ENCODE data around the gene GCNT1.
"Not testable (repeated sequence)": the region's sequence is repeated elsewhere in the genome, so short reads cannot be mapped to it uniquely, and the experiment has no call there.

Gene GCNT1

GRCh38 chr9:76444322-76444929 lies 14.6 kb upstream of the GCNT1 start:
- DNase-seq: no peak

GRCh38 chr9:76445976-76446375 lies 13.0 kb upstream of the GCNT1 start:
- DNase-seq: no peak

GRCh38 chr9:76448501-76448900 lies 10.5 kb upstream of the GCNT1 start:
- DNase-seq: no peak

GRCh38 chr9:76451234-76451633 lies 7.7 kb upstream of the GCNT1 start:
- DNase-seq: no peak

- DNase-seq: no peak
Observed at GRCh38 chr9:76452839-76453238, 6.1 kb upstream of the GCNT1 start.

- no peak for DNase-seq
Observed at GRCh38 chr9:76453785-76454184, 5.2 kb upstream of the GCNT1 start.

GRCh38 chr9:76454311-76454710 lies 4.7 kb upstream of the GCNT1 start:
- DNase-seq: no peak

- DNase-seq: peak; percentile 23
Observed at GRCh38 chr9:76456202-76456926, 2.6 kb upstream of the GCNT1 start.

GRCh38 chr9:76459694-76460635 lies 983 bp downstream of the GCNT1 start:
- DNase-seq: no peak

- no peak for DNase-seq
Observed at GRCh38 chr9:76462126-76462525, 3.1 kb downstream of the GCNT1 start.

- no peak for DNase-seq
Observed at GRCh38 chr9:76463211-76463610, 4.2 kb downstream of the GCNT1 start.

GRCh38 chr9:76464706-76465105 lies 5.7 kb downstream of the GCNT1 start:
- no peak for DNase-seq

- DNase-seq: no peak
Observed at GRCh38 chr9:76465442-76466298, 6.7 kb downstream of the GCNT1 start.

- DNase-seq: no peak
Observed at GRCh38 chr9:76466299-76466605, 7.3 kb downstream of the GCNT1 start.

GRCh38 chr9:76474419-76474818 lies 15.4 kb downstream of the GCNT1 start:
- DNase-seq: no peak

- no peak for DNase-seq
Observed at GRCh38 chr9:76475686-76476085, 16.7 kb downstream of the GCNT1 start.

GRCh38 chr9:76477818-76478217 lies 18.8 kb downstream of the GCNT1 start:
- DNase-seq: not testable (repeated sequence)

GRCh38 chr9:76478226-76478625 lies 19.2 kb downstream of the GCNT1 start:
- no peak for DNase-seq

GRCh38 chr9:76479337-76479736 lies 20.4 kb downstream of the GCNT1 start:
- DNase-seq: not testable (repeated sequence)

GRCh38 chr9:76486151-76486550 lies 27.2 kb downstream of the GCNT1 start:
- DNase-seq: no peak

GRCh38 chr9:76490249-76490990 lies 31.4 kb downstream of the GCNT1 start:
- no peak for DNase-seq

GRCh38 chr9:76491056-76491455 lies 32.1 kb downstream of the GCNT1 start:
- not testable (repeated sequence) for DNase-seq
